HG02623 (cell line): Measurements from ENCODE around the gene MAST4.

Source experiments
- ATAC-seq: cut with Tn5 transposase; IDR thresholded peaks from one replicate; pipeline ENCODE4 v1.9.1; 2021; ENCODE audit warnings: moderate library complexity; ENCODE audit not compliant: unreplicated experiment

The MAST4 gene

GRCh38 chr5:66982056-66982387 is 385.8 kb downstream of the MAST4 start:
- no peak for ATAC-seq

- ATAC-seq, result no peak
Observed at GRCh38 chr5:66982470-66982869, 386.3 kb downstream of the MAST4 start.

- no peak for ATAC-seq
Observed at GRCh38 chr5:66985417-66985816, 389.2 kb downstream of the MAST4 start.

GRCh38 chr5:66986009-66986408 is 389.8 kb downstream of the MAST4 start:
- ATAC-seq, result no peak

GRCh38 chr5:66986534-66986933 is 390.3 kb downstream of the MAST4 start:
- no peak for ATAC-seq

- ATAC-seq, result no peak
Observed at GRCh38 chr5:66987126-66987525, 390.9 kb downstream of the MAST4 start.

- ATAC-seq, result no peak
Observed at GRCh38 chr5:66987540-66987939, 391.3 kb downstream of the MAST4 start.

- ATAC-seq, result peak; percentile 67
Observed at GRCh38 chr5:66987949-66988838, 392.0 kb downstream of the MAST4 start.

GRCh38 chr5:66989286-66989685 is 393.1 kb downstream of the MAST4 start:
- ATAC-seq, result no peak

GRCh38 chr5:66989781-66990180 is 393.6 kb downstream of the MAST4 start:
- ATAC-seq, result no peak

GRCh38 chr5:66991746-66992145 is 395.6 kb downstream of the MAST4 start:
- no peak for ATAC-seq

- ATAC-seq, result no peak
Observed at GRCh38 chr5:66992547-66992946, 396.4 kb downstream of the MAST4 start.

- ATAC-seq, result no peak
Observed at GRCh38 chr5:66993448-66993847, 397.3 kb downstream of the MAST4 start.

GRCh38 chr5:66993882-66994281 is 397.7 kb downstream of the MAST4 start:
- ATAC-seq, result no peak

GRCh38 chr5:66994790-66995189 is 398.6 kb downstream of the MAST4 start:
- ATAC-seq, result no peak

GRCh38 chr5:67000794-67001475 is 404.7 kb downstream of the MAST4 start:
- no peak for ATAC-seq

- no peak for ATAC-seq
Observed at GRCh38 chr5:67002832-67003684, 406.9 kb downstream of the MAST4 start.

GRCh38 chr5:67003685-67003934 is 407.4 kb downstream of the MAST4 start:
- ATAC-seq, result no peak

- ATAC-seq, result peak; percentile 59
Observed at GRCh38 chr5:67003935-67004729, 407.9 kb downstream of the MAST4 start.

- ATAC-seq, result no peak
Observed at GRCh38 chr5:67004730-67005350, 408.6 kb downstream of the MAST4 start.
